ENCODE measurements around the gene OBSCN.

OBSCN gene

DNA sequence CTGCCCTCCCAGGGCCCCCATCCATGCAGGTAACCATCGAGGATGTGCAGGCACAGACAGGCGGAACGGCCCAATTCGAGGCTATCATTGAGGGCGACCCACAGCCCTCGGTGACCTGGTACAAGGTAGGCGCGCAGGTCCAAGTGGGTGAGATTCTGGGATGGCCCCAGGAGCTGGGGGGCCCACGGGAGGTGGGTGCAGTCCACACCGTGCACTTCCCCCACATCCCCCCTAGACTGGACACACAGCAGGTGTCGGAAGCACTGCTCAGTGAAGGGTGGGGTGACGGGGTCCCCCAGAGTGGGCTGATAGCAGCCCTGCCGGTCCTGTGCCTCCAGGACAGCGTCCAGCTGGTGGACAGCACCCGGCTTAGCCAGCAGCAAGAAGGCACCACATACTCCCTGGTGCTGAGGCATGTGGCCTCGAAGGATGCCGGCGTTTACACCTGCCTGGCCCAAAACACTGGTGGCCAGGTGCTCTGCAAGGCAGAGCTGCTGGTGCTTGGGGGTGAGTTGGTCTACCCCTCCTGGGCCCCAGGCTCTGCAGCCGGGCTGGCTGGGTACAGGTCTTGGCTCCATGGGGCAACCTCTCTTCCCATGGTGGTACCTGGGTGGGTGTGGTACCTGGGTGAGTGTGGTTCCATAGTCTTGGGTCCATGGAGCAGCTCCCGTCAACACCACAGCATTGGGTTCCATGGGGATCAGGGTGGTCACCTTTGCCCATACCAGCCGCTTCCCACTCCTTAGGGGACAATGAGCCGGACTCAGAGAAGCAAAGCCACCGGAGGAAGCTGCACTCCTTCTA, 158.4 kb downstream of the OBSCN start:
- no peak for DNase-seq (ENCODE audit: low read depth in 3 of 3, low spot score in 1 of 3)

DNA sequence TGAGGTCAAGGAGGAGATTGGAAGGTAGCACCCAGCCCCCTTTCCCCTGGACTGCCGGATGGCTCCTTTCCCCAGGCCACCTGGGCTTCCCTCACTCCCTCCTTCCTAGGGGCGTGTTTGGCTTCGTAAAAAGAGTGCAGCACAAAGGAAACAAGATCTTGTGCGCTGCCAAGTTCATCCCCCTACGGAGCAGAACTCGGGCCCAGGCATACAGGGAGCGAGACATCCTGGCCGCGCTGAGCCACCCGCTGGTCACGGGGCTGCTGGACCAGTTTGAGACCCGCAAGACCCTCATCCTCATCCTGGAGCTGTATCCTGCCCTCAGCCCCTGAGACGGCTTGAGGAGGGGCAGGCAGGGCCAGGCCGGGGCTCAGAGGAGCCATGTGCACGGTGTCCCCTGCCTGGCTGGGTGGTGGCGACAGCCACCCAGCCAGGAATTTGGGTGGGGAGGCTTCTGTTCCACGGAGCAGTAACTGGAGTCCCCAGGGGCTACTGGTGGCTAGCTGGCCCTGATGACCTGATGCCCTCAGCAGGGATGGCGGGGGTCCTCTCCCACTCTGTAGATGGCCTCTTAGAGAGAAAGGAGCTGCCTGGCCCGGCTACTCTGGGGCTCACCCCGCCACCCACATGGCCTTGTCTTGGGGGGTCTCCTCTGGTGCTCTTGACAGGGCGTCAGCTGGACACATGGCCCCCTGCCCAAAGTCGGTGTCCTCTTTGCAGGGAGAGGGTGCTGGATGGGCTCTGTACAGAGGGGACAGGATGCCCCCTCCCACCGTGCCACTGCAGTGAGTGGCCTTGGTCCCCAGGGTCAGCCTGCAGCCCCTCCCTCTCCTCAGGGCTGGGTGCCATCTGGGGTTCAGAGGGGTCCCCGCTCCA, 159.3 kb downstream of the OBSCN start:
- no peak for DNase-seq (ENCODE audit: low read depth in 3 of 3, low spot score in 1 of 3)

- no peak for DNase-seq (ENCODE audit: low read depth in 3 of 3, low spot score in 1 of 3)
These were observed 160.3 kb downstream of the OBSCN start for GRCh38 chr1:228367798-228368791.

GRCh38 chr1:228368801-228369607, 161.2 kb downstream of the OBSCN start:
- DNase-seq (ENCODE audit: low read depth in 3 of 3, low spot score in 1 of 3), result no peak

- no peak for DNase-seq (ENCODE audit: low read depth in 3 of 3, low spot score in 1 of 3)
These were observed 162.0 kb downstream of the OBSCN start for GRCh38 chr1:228369608-228370438.

DNA sequence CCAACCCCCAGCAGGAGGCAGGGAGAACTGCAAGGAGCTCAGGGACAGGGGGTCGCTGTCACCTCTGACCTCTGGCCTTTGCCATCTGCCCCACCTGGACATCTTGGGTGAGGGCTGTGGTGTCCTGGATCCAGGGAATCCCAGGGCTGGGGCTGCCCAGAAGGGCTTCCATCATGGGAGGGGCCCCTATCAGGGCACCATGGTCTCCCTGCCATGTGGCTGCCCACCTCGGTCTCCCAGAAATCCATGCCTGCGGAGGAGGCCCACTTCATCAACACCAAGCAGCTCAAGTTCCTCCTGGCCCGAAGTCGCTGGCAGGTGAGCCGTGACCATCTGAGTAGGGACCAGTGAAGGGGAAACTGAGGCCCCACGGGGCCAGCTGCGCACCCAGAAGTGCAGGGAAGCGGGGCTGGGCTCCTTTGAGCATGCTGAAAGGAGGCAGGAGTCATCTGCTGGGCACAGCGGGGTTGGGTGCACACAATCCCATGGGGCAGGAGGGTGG, 162.6 kb downstream of the OBSCN start:
- DNase-seq (ENCODE audit: low read depth in 3 of 3, low spot score in 1 of 3), result no peak

DNA sequence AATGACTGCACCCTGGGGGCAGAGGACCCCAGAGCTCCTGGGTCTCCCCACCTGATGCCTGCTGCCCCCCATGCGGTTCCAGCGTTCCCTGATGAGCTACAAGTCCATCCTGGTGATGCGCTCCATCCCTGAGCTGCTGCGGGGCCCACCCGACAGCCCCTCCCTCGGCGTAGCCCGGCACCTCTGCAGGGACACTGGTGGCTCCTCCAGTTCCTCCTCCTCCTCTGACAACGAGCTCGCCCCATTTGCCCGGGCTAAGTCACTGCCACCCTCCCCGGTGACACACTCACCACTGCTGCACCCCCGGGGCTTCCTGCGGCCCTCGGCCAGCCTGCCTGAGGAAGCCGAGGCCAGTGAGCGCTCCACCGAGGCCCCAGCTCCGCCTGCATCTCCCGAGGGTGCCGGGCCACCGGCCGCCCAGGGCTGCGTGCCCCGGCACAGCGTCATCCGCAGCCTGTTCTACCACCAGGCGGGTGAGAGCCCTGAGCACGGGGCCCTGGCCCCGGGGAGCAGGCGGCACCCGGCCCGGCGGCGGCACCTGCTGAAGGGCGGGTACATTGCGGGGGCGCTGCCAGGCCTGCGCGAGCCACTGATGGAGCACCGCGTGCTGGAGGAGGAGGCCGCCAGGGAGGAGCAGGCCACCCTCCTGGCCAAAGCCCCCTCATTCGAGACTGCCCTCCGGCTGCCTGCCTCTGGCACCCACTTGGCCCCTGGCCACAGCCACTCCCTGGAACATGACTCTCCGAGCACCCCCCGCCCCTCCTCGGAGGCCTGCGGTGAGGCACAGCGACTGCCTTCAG, 163.3 kb downstream of the OBSCN start:
- DNase-seq (ENCODE audit: low read depth in 3 of 3, low spot score in 1 of 3), result no peak

DNA sequence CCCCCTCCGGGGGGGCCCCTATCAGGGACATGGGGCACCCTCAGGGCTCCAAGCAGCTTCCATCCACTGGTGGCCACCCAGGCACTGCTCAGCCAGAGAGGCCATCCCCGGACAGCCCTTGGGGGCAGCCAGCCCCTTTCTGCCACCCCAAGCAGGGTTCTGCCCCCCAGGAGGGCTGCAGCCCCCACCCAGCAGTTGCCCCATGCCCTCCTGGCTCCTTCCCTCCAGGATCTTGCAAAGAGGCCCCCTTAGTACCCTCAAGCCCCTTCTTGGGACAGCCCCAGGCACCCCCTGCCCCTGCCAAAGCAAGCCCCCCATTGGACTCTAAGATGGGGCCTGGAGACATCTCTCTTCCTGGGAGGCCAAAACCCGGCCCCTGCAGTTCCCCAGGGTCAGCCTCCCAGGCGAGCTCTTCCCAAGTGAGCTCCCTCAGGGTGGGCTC, 163.9 kb downstream of the OBSCN start:
- DNase-seq (ENCODE audit: low read depth in 3 of 3, low spot score in 1 of 3), result no peak

GRCh38 chr1:228372183-228373003, 164.5 kb downstream of the OBSCN start:
- DNase-seq (ENCODE audit: low read depth in 3 of 3, low spot score in 1 of 3), result no peak

- DNase-seq (ENCODE audit: low read depth in 3 of 3, low spot score in 1 of 3), result no peak
These were observed 165.3 kb downstream of the OBSCN start for GRCh38 chr1:228373004-228373680.

DNA sequence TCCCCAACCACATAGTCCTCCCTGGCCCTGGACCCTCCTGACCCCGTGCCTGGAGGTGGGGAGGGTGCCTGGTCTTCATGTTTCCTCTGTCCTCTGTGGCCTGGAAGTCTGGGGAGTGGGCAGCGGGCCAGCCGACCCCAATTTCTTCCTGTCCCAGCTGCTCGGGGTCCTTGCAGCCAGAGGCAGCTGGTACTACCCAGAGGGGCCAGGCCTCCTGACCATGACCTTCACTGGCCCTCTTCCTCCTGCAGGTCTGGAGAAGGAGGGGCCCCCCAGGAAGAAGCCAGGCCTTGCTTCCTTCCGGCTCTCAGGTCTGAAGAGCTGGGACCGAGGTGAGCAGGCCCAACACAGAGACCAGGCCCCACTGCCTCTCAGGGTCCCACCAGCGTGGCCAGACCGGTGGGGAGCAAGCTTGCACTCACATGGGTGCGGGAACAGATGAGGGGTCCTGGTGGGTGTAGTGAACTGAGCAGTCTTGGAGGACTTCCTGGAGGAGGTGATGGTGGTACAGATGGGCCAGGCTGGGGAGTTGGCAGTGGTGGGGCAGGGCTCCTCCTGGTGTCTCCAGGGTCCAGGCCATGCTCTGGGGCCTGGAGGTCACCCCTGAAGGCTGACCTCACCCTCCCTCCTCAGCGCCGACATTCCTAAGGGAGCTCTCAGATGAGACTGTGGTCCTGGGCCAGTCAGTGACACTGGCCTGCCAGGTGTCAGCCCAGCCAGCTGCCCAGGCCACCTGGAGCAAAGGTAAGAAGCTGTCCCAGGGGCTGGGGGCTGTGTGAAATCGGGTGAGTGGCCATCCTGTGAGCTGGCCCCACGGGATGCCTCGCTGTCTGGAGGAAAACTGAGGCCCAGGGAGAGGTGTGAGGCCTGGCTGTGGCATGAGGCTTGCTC, 166.1 kb downstream of the OBSCN start:
- DNase-seq (ENCODE audit: low read depth in 3 of 3, low spot score in 1 of 3), result no peak

DNA sequence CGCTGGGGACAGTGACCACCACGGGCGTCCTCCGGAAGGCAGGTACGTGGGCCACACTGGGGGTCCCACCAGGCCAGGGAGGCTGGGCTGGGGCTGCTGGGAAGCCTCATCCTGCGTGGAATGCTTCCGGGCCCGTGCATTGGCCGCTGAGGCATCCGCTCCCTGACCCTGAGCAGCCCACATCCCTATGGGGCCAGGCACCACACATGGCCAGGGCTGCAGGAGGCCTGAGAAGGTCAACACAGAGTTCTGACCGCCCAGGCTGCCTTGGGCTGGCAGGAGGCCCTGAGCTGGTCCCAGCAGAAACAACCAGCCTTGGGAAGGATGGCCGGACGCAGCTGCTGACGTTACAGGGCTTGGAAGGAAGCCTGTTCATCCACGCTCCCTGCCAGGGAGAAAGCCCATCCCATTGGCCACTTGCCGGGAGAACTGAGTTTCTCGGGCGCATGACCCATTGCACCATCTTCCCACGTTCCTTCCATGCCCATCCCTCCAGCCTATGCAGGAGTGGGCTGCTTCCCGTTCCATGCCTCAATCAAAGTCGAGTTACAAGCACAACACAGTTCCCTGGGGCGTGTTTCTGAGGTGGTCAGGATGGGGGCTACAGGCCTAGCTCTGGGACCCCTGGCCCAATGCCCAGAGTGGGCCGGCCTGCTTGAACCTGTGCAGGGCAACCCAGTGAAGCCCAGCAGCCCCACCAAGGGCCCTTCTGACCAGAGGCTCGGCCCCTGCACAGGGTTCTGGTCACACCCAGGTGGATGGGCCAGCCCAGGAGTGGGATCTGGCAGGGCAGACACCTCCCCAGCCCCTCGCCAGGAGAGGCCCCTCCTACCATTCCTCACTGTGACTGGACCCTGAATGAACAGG, 167.1 kb downstream of the OBSCN start:
- no peak for DNase-seq (ENCODE audit: low read depth in 3 of 3, low spot score in 1 of 3)

DNA sequence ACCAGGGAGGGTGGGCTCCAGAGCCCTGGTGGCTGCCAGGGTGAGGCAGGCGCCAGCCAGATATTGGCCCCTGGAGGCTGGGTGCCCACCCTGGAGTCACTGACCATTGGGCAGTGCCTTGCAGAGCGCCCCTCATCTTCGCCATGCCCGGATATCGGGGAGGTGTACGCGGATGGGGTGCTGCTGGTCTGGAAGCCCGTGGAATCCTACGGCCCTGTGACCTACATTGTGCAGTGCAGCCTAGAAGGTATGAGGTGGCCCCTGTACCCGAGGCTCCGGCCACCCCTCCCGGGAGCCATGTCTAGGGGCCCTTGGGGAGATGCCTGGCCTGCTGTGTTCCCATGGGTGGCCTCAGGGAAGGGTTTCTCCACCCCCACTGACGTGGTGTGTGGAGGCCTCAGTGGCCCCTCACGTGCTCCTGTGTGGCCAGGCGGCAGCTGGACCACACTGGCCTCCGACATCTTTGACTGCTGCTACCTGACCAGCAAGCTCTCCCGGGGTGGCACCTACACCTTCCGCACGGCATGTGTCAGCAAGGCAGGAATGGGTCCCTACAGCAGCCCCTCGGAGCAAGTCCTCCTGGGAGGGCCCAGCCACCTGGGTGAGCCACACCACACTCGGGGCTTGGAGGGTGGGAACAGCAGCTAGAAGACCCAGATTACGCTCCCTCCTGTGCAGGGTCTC, 167.9 kb downstream of the OBSCN start:
- DNase-seq (ENCODE audit: low read depth in 3 of 3, low spot score in 1 of 3), result no peak

DNA sequence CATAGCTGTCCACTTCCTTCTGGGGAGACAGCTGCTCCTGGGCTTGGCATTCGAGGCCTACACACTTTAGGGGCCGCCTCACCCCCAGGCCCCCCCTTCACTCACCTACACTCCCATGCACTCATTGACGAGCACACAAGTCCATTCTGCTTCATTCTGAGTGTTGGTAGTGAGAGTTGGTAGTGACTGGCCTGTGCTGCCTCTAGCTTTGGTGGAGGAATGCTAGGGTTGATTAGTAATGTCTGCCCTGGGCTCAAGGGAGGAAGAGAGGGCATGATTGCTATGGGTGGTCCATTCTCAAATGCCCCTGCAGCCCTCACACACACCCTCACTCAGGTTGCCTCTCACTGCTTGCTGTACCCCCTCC, 168.4 kb downstream of the OBSCN start:
- DNase-seq (ENCODE audit: low read depth in 3 of 3, low spot score in 1 of 3), result no peak

Data from stimulated activated CD4-positive, alpha-beta T cell treated with anti-CD3 and anti-CD28 coated beads, TNF-alpha, amount 100 ng/mL, for 1 hour (primary cell).